ENCODE results near the gene RPGR. TPM values are rescaled to one million over a fixed set of nuclear protein-coding genes. Genes with fewer than 3 reads are reported as not detected.

Gene RPGR, protein sequence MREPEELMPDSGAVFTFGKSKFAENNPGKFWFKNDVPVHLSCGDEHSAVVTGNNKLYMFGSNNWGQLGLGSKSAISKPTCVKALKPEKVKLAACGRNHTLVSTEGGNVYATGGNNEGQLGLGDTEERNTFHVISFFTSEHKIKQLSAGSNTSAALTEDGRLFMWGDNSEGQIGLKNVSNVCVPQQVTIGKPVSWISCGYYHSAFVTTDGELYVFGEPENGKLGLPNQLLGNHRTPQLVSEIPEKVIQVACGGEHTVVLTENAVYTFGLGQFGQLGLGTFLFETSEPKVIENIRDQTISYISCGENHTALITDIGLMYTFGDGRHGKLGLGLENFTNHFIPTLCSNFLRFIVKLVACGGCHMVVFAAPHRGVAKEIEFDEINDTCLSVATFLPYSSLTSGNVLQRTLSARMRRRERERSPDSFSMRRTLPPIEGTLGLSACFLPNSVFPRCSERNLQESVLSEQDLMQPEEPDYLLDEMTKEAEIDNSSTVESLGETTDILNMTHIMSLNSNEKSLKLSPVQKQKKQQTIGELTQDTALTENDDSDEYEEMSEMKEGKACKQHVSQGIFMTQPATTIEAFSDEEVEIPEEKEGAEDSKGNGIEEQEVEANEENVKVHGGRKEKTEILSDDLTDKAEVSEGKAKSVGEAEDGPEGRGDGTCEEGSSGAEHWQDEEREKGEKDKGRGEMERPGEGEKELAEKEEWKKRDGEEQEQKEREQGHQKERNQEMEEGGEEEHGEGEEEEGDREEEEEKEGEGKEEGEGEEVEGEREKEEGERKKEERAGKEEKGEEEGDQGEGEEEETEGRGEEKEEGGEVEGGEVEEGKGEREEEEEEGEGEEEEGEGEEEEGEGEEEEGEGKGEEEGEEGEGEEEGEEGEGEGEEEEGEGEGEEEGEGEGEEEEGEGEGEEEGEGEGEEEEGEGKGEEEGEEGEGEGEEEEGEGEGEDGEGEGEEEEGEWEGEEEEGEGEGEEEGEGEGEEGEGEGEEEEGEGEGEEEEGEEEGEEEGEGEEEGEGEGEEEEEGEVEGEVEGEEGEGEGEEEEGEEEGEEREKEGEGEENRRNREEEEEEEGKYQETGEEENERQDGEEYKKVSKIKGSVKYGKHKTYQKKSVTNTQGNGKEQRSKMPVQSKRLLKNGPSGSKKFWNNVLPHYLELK
- 6.8 and 7.3 TPM in 2 replicates for total RNA-seq (2014; rRNA removed; shearing (Covaris generic))

GRCh38 chrX:38327007-38327774 is at the start of gene RPGR:
Gene RPGR, minus strand, starts transcription at chrX:38327509. Its CDS starts 142 bp downstream, at chrX:38327367.
- H3K4me3 ChIP-seq (ENCODE audit: insufficient read depth, low read depth, low read length) = peak within 1 kb of the TSS; percentile 73
- no peaks in the 10 kb centered on the region for H3K36me3 ChIP-seq (replicated peaks; ENCODE audit: control insufficient read depth, insufficient read depth, low read length)
- peak; percentile 90 for DNase-seq
- H3K27me3 ChIP-seq (ENCODE audit: control insufficient read depth, insufficient read depth, low read length) = no peaks in the 10 kb centered on the region

DNA sequence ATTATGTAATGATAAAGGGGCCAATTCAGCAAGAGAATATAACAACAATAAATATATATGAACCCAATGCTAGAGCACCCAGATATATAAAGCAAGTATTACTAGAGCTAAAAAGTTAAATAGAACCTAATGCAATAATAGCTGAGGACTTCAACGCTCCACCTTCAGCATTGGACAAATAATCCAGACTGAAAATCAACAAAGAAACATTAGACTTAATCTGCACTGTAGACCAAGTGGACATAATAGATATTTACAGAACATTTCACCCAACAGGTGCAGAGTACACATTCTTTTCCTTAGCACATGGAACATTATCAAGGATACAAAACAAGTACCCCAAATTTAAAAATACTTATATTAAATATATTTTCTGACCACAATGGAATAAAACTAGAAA is 49.4 kb upstream of the RPGR start:
- H3K27me3 ChIP-seq (ENCODE audit: control insufficient read depth, insufficient read depth, low read length) = no peaks in the 10 kb centered on the region
- H3K4me3 ChIP-seq (ENCODE audit: insufficient read depth, low read depth, low read length) = no peak overlapping the region
- no peaks in the 10 kb centered on the region for H3K36me3 ChIP-seq (replicated peaks; ENCODE audit: control insufficient read depth, insufficient read depth, low read length)
- no peak for DNase-seq

GRCh38 chrX:38375891-38376290 is 48.6 kb upstream of the RPGR start:
- Histone ChIP-seq H3K4me3 (ENCODE audit: insufficient read depth, low read depth, low read length) (no peak overlapping the region), H3K36me3 (replicated peaks; ENCODE audit: control insufficient read depth, insufficient read depth, low read length) (no peaks in the 10 kb centered on the region), H3K27me3 (ENCODE audit: control insufficient read depth, insufficient read depth, low read length) (no peaks in the 10 kb centered on the region)
- DNase-seq = peak; percentile 44

DNA sequence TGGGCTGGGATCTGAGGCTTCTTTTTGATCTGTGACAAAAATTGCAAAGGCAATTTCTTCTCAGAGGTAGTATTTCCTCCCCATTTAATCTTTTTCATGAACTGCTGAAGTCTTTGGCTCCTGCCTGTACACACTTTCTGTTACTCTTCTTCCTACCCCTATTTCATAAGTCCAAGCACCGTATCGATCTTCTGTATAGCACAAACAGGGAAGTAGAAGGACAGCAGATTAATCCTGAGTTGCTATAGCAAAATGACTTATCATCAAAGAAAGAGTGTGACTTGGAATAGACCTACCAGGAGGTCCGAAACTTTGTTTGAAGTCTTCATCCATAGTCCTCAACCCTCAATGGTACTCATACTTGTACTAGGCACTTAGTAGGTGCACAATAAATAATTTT is 47.1 kb upstream of the RPGR start:
- Histone ChIP-seq H3K27me3 (ENCODE audit: control insufficient read depth, insufficient read depth, low read length) (no peaks in the 10 kb centered on the region), H3K4me3 (ENCODE audit: insufficient read depth, low read depth, low read length) (no peak overlapping the region), H3K36me3 (replicated peaks; ENCODE audit: control insufficient read depth, insufficient read depth, low read length) (no peaks in the 10 kb centered on the region)
- DNase-seq = no peak

DNA sequence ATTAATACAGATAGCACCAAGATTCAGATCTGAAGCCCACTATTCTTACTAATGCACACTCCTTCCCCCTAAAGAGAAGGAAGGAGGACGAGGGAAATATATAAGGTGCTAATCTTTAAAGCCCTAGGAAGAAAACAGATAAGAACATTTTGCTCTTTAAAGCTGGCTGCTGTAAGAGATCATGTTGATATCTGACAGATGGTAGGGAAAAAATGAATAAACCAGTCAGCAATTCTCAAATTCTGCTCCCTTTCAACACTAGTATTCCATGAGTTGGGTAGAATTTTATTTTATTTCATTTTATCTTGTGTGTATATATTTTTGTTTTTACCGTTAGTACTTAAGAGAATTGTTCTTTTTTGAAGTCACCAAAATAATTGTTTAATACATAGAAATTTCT is 44.3 kb upstream of the RPGR start:
- no peaks in the 10 kb centered on the region for H3K36me3 ChIP-seq (replicated peaks; ENCODE audit: control insufficient read depth, insufficient read depth, low read length)
- no peaks in the 10 kb centered on the region for H3K27me3 ChIP-seq (ENCODE audit: control insufficient read depth, insufficient read depth, low read length)
- no peak overlapping the region for H3K4me3 ChIP-seq (ENCODE audit: insufficient read depth, low read depth, low read length)
- DNase-seq = no peak

GRCh38 chrX:38368774-38369173 is 41.5 kb upstream of the RPGR start:
- H3K36me3 ChIP-seq (replicated peaks; ENCODE audit: control insufficient read depth, insufficient read depth, low read length) = no peaks in the 10 kb centered on the region
- no peak overlapping the region for H3K4me3 ChIP-seq (ENCODE audit: insufficient read depth, low read depth, low read length)
- H3K27me3 ChIP-seq (ENCODE audit: control insufficient read depth, insufficient read depth, low read length) = no peaks in the 10 kb centered on the region
- DNase-seq = no peak

- Histone ChIP-seq H3K27me3 (ENCODE audit: control insufficient read depth, insufficient read depth, low read length) (no peaks in the 10 kb centered on the region), H3K4me3 (ENCODE audit: insufficient read depth, low read depth, low read length) (no peak overlapping the region), H3K36me3 (replicated peaks; ENCODE audit: control insufficient read depth, insufficient read depth, low read length) (no peaks in the 10 kb centered on the region)
- DNase-seq = no peak
Observed at GRCh38 chrX:38365954-38366353, 38.6 kb upstream of the RPGR start.

- no peak for DNase-seq
- Histone ChIP-seq H3K27me3 (ENCODE audit: control insufficient read depth, insufficient read depth, low read length) (no peaks in the 10 kb centered on the region), H3K36me3 (replicated peaks; ENCODE audit: control insufficient read depth, insufficient read depth, low read length) (no peaks in the 10 kb centered on the region), H3K4me3 (ENCODE audit: insufficient read depth, low read depth, low read length) (no peak overlapping the region)
Observed at GRCh38 chrX:38363046-38363445, 35.7 kb upstream of the RPGR start.

DNA sequence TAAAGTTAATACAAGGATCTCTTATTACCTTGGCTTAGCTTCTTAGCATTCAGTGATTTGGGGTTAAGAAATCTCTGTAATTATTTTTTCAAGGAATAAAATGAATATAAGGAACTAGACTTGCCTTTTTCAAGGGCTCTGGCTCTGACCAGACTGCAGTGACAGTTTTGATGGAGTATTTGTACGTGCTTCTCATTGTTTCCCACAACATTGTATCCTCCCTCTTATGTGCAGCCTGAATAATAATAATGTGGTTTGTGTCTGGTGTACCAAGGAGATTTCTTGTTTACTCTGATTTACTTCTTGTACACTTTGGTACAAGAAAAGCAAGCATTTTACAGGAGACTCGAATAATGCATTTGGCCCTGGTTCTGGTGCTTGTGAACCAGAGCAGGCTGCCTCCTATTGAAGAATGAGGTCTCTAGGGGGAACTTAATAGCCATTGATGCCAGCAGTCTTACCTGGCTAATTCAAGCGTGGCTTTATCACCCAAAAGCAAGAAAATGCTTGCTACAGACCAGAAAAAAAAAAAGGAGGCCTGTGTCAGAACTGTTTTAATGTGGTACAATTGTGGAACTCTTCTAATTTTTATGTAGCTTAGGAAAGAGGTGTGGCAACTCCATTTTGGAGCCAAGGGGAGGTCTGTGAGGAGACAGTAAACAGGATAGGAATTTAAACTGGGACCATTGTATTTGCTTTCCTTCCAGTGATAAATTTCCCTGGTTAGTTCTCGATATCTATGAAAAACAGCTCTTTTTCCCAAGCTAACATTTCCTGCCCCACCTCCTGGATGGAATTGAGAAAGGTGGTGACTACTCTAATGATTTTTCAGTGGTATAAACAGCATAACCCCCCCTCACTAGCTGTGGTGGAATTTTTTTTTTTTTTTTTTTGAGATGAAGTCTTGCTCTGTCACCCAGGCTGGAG is 30.7 kb upstream of the RPGR start:
- DNase-seq = no peak
- H3K36me3 ChIP-seq (replicated peaks; ENCODE audit: control insufficient read depth, insufficient read depth, low read length) = no peaks in the 10 kb centered on the region

DNA sequence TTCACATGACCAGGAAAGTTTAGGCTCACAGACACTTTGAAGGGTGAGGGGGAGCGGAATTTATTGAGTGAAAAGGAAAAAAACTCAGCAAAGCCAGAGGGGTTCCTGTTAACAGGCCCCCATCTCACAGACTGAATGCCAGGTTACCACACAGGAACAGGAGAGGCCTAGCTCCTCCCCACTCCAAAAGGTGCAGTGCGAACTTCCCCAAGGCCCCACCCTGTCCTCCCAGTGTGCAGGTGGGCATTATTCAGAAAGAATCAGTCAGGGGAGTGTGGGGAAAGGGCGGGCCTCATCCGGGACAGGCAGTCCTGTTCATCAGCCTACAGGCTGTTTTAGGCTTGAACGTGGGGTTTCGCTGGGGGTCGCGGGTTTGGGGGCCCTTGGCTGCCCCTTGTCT is 29.1 kb upstream of the RPGR start:
- H3K27me3 ChIP-seq (ENCODE audit: control insufficient read depth, insufficient read depth, low read length) = no peaks in the 10 kb centered on the region
- H3K4me3 ChIP-seq (ENCODE audit: insufficient read depth, low read depth, low read length) = no peak overlapping the region
- no peak for DNase-seq
- H3K36me3 ChIP-seq (replicated peaks; ENCODE audit: control insufficient read depth, insufficient read depth, low read length) = no peaks in the 10 kb centered on the region

More for the DNA sequence above, 30.7 kb upstream of the RPGR start:
- Histone ChIP-seq H3K27me3 (ENCODE audit: control insufficient read depth, insufficient read depth, low read length) (no peaks in the 10 kb centered on the region), H3K4me3 (ENCODE audit: insufficient read depth, low read depth, low read length) (no peak overlapping the region)

- DNase-seq = no peak
- no peaks in the 10 kb centered on the region for H3K36me3 ChIP-seq (replicated peaks; ENCODE audit: control insufficient read depth, insufficient read depth, low read length)
- H3K4me3 ChIP-seq (ENCODE audit: insufficient read depth, low read depth, low read length) = no peak within 1 kb of the TSS
- no peaks in the 10 kb centered on the region for H3K27me3 ChIP-seq (ENCODE audit: control insufficient read depth, insufficient read depth, low read length)
Observed at GRCh38 chrX:38352362-38352761, 25.1 kb upstream of the RPGR start, which contains the start of gene OTC. Gene OTC, plus strand, starts transcription at chrX:38352604. Its CDS starts 93 bp downstream, at chrX:38352697.

DNA sequence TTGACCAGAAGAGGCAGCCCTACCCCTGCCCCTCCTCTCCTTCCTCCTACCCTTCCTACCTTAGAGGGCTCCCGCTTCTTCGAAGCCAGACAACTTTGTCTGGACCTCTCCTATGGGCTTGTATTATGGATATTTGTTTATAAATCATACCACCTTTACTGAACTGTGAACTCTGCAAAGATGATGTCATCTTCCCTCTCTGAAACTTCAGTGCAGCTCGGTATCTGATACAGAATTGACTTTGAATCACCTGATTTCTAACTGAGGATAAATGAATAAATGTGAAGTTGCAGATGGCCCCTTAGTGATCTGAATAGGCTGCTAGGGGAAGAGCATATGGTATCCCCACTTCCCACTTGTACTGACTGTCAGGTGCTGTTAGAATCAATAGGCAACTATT is 24.0 kb upstream of the RPGR start:
- no peak for DNase-seq
- H3K27me3 ChIP-seq (ENCODE audit: control insufficient read depth, insufficient read depth, low read length) = no peaks in the 10 kb centered on the region

DNA sequence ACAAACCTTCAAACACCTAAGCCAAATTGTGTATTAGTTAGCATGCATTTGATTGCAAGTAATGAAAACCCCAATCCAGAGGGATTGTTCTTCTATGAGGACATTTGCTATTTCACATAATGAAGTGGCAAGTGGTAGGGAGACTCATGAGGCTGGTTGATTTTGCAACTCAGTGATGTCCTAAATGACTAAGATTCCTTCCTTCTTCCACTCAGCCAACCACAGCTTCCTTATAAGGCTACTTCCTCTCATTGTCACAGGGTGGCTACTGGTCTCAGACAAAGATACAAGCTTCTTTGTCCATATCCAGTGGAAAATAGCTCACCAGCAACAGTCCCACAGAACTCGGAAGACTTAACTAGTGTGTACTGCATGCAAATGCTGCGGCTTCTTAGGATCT is 19.8 kb upstream of the RPGR start:
- H3K27me3 ChIP-seq (ENCODE audit: control insufficient read depth, insufficient read depth, low read length) = no peaks in the 10 kb centered on the region
- DNase-seq = peak; percentile 11
- no peaks in the 10 kb centered on the region for H3K36me3 ChIP-seq (replicated peaks; ENCODE audit: control insufficient read depth, insufficient read depth, low read length)
- no peak overlapping the region for H3K4me3 ChIP-seq (ENCODE audit: insufficient read depth, low read depth, low read length)

More for the DNA sequence above, 24.0 kb upstream of the RPGR start:
- H3K4me3 ChIP-seq (ENCODE audit: insufficient read depth, low read depth, low read length) = no peak overlapping the region
- H3K36me3 ChIP-seq (replicated peaks; ENCODE audit: control insufficient read depth, insufficient read depth, low read length) = no peaks in the 10 kb centered on the region
